CD4-positive, alpha-beta memory T cell (primary cell): Measurements from ENCODE around the gene PTPRG. TPM values are rescaled to one million over a fixed set of nuclear protein-coding genes. Genes with fewer than 3 reads are reported as not detected.

ENCODE experiments used
- CTCF ChIA-PET: fragments of 350-600 bp; sonication (Branson Sonifier 250); formaldehyde crosslinking; loops from one replicate; lab custom pipeline; 2021; ENCODE audit warnings: inconsistent platforms; ENCODE audit not compliant: partially characterized antibody; lab: Charles Lee
- POLR2A ChIA-PET: fragments of 350-600 bp; sonication (Branson Sonifier 250); formaldehyde crosslinking; loops from one replicate; lab custom pipeline; 2021; ENCODE audit not compliant: partially characterized antibody; lab: Charles Lee
- DNase-seq, 5 donors: peaks; one replicate each; pipeline versions ENCODE4 v3.0.0 to v3.0.0-alpha.2; 2020 to 2022; ENCODE audit warnings: mixed read lengths in 1 of 5
- H3K27ac ChIP-seq: one replicate; pipeline ENCODE4 v1.7.0; 2013; ENCODE audit warnings: low read depth, low read length
- H3K27me3 ChIP-seq: 2 replicates; pipeline ENCODE4 v1.7.0; 2013; ENCODE audit warnings: mild to moderate bottlenecking, low read length, moderate library complexity; ENCODE audit not compliant: insufficient read depth
- H3K36me3 ChIP-seq: 2 replicates; pipeline ENCODE4 v1.7.0; 2013; ENCODE audit warnings: mild to moderate bottlenecking, low read length, moderate library complexity; ENCODE audit not compliant: insufficient read depth
- H3K4me1 ChIP-seq: 2 replicates; pipeline ENCODE4 v1.7.0; 2013; ENCODE audit warnings: mild to moderate bottlenecking, low read length, moderate library complexity; ENCODE audit not compliant: insufficient read depth
- H3K4me3 ChIP-seq, 2 donors: one replicate each; pipeline ENCODE4 v1.7.0; 2013; ENCODE audit warnings: low read length in 2 of 2, mild to moderate bottlenecking in 1 of 2
- H3K9me3 ChIP-seq, 2 donors: one replicate each; pipeline ENCODE4 v1.7.0; 2013; ENCODE audit warnings: low read length in 2 of 2, control low read depth in 1 of 2; ENCODE audit not compliant: control insufficient read depth in 1 of 2
- H3K27ac Mint-ChIP-seq, 7 donors: one replicate each; pipeline ENCODE4 v1.8.0; 2020 to 2021; ENCODE audit warnings: mixed read lengths in 7 of 7, mild to moderate bottlenecking in 6 of 7, inconsistent platforms in 3 of 7, moderate library complexity in 3 of 7
- H3K27me3 Mint-ChIP-seq, 2 donors: one replicate each; pipeline ENCODE4 v1.8.0; 2020 to 2021; ENCODE audit warnings: mixed read lengths in 2 of 2
- H3K36me3 Mint-ChIP-seq, 2 donors: one replicate each; pipeline ENCODE4 v1.8.0; 2020 to 2021; ENCODE audit warnings: mixed read lengths in 2 of 2, inconsistent platforms in 1 of 2, mild to moderate bottlenecking in 1 of 2
- H3K4me1 Mint-ChIP-seq, 4 donors: one replicate each; pipeline ENCODE4 v1.8.0; 2020 to 2021; ENCODE audit warnings: mixed read lengths in 4 of 4, mild to moderate bottlenecking in 1 of 4
- H3K4me3 Mint-ChIP-seq, 8 donors: one replicate each; pipeline ENCODE4 v1.8.0; 2020 to 2021; ENCODE audit warnings: mixed read lengths in 8 of 8, mild to moderate bottlenecking in 7 of 8, moderate library complexity in 6 of 8, inconsistent platforms in 3 of 8
- H3K9me3 Mint-ChIP-seq, 8 donors: one replicate each; pipeline ENCODE4 v1.8.0; 2020 to 2021; ENCODE audit warnings: mixed read lengths in 8 of 8, mild to moderate bottlenecking in 5 of 8, inconsistent platforms in 3 of 8, moderate library complexity in 1 of 8
- intact Hi-C: fragments of 100-400 bp; cut with micrococcal nuclease; formaldehyde crosslinking; loops from one replicate; pipeline ENCODE4 v1.15.1; 2023
- polyA plus RNA-seq, 2 donors: library from polyadenylated mRNA; unstranded; fragments of 300-500 nt; fragmentation: Illumina TruSeq; gene quantifications; one replicate each; pipeline ENCODE4 v1.2.3, GENCODE V29; 2021
- total RNA-seq, 2 experiments: library from RNA; stranded (reverse); gene quantifications; one replicate each; pipeline ENCODE4 v1.2.3, GENCODE V29; 2021

Gene PTPRG
- total and polyA plus RNA-seq, 4 experiments from 2014 or later: not detected

GRCh38 chr3:61645148-61645547, 83.8 kb downstream of the PTPRG start:
- Histone ChIP-seq H3K4me3 (no peak overlapping the region), H3K27me3 (no peaks in the 10 kb centered on the region), H3K9me3 (no peaks in the 10 kb centered on the region), H3K4me1 (no peaks in the 10 kb centered on the region), H3K27ac (no peak overlapping the region), H3K36me3 (no peaks in the 10 kb centered on the region)
- Mint-ChIP-seq H3K4me3 (no peak overlapping the region), H3K27me3 (no peaks in the 10 kb centered on the region), H3K27ac (no peak overlapping the region), H3K36me3 (no peaks in the 10 kb centered on the region), H3K9me3 (peaks cover 0 to 8% (median 0%) of the 10 kb centered on the region in 8 donors), H3K4me1 (no peaks in the 10 kb centered on the region)
- CTCF ChIA-PET: no interaction called here
- DNase-seq: no peak
- intact Hi-C loops: no loop called here
- POLR2A ChIA-PET: no interaction called here

DNA sequence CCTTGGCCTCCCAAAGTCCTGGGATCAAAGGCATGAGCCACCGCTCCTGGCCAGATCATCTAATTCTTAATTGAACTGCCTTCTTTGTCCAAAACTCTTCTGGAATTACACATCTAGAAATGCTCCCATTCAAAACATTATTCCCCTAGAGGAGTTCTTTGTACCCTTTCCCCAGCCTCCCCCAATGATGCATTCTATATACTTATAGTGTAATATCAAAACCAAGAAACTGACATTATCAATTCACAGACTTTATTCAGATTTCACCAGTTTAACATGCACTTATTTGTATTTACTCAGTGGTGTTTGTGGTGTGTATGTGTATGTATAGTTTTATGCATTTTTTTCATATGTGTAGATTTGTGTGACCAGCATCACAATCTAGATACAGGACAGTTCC, 85.0 kb downstream of the PTPRG start:
- H3K36me3 Mint-ChIP-seq: no peaks in the 10 kb centered on the region
- no peaks in the 10 kb centered on the region for H3K4me1 Mint-ChIP-seq
- DNase-seq: no peak
- H3K27me3 Mint-ChIP-seq: no peaks in the 10 kb centered on the region
- Histone ChIP-seq H3K4me3 (no peak overlapping the region), H3K4me1 (no peaks in the 10 kb centered on the region), H3K36me3 (no peaks in the 10 kb centered on the region), H3K27me3 (no peaks in the 10 kb centered on the region), H3K9me3 (no peaks in the 10 kb centered on the region), H3K27ac (no peak overlapping the region)
- no peak overlapping the region for H3K27ac Mint-ChIP-seq
- H3K4me3 Mint-ChIP-seq: no peak overlapping the region
- POLR2A ChIA-PET: no interaction called here
- H3K9me3 Mint-ChIP-seq: peaks cover 0 to 8% (median 0%) of the 10 kb centered on the region in 8 donors
- CTCF ChIA-PET: no interaction called here
- intact Hi-C loops: no loop called here

GRCh38 chr3:61646851-61647525, 85.6 kb downstream of the PTPRG start:
- ChIA-PET POLR2A (no interaction called here), CTCF (no interaction called here)
- Histone ChIP-seq H3K27ac (no peak overlapping the region), H3K4me1 (no peaks in the 10 kb centered on the region), H3K27me3 (no peaks in the 10 kb centered on the region), H3K9me3 (no peaks in the 10 kb centered on the region), H3K4me3 (no peak overlapping the region), H3K36me3 (no peaks in the 10 kb centered on the region)
- Mint-ChIP-seq H3K27ac (no peak overlapping the region), H3K9me3 (peaks cover 0 to 8% (median 0%) of the 10 kb centered on the region in 8 donors), H3K36me3 (no peaks in the 10 kb centered on the region), H3K4me1 (no peaks in the 10 kb centered on the region), H3K4me3 (no peak overlapping the region), H3K27me3 (no peaks in the 10 kb centered on the region)
- DNase-seq: no peak
- intact Hi-C loops: no loop called here

DNA sequence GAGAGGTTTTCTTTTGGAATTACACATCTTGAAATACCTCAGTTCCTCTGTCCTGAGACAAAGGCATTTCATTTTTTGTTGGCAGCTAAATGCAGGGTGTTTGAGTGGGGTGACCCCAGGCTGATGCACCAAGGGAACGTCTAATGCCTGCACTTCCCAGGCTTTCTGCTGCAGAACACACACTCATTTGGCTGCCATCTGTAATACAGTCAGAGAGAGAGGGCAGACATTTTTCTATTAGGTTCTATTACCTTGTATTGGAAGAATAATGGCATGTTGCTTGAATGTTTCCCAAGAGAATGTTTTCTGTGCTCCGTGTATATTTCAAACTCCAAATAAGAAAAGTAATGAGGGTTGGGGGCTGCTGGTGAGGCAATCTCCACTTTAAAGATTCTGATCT, 87.1 kb downstream of the PTPRG start:
- Mint-ChIP-seq H3K4me3 (no peak overlapping the region), H3K27me3 (no peaks in the 10 kb centered on the region), H3K4me1 (no peaks in the 10 kb centered on the region), H3K9me3 (peaks cover 0 to 8% (median 0%) of the 10 kb centered on the region in 8 donors), H3K36me3 (no peaks in the 10 kb centered on the region), H3K27ac (no peak overlapping the region)
- no peak for DNase-seq
- no peak overlapping the region for H3K27ac ChIP-seq
- no peak overlapping the region for H3K4me3 ChIP-seq
- ChIA-PET POLR2A (no interaction called here), CTCF (no interaction called here)
- H3K27me3 ChIP-seq: no peaks in the 10 kb centered on the region
- no peaks in the 10 kb centered on the region for H3K4me1 ChIP-seq
- no peaks in the 10 kb centered on the region for H3K36me3 ChIP-seq
- intact Hi-C loops: no loop called here
- H3K9me3 ChIP-seq: no peaks in the 10 kb centered on the region

GRCh38 chr3:61649381-61650170, 88.2 kb downstream of the PTPRG start:
- H3K4me1 ChIP-seq: no peaks in the 10 kb centered on the region
- no peak overlapping the region for H3K4me3 ChIP-seq
- ChIA-PET POLR2A (no interaction called here), CTCF (no interaction called here)
- no peaks in the 10 kb centered on the region for H3K27me3 ChIP-seq
- no peaks in the 10 kb centered on the region for H3K36me3 Mint-ChIP-seq
- intact Hi-C loops: no loop called here
- H3K27ac Mint-ChIP-seq: no peak overlapping the region
- H3K27me3 Mint-ChIP-seq: no peaks in the 10 kb centered on the region
- no peak for DNase-seq
- H3K36me3 ChIP-seq: no peaks in the 10 kb centered on the region
- no peaks in the 10 kb centered on the region for H3K9me3 ChIP-seq
- H3K4me1 Mint-ChIP-seq: no peaks in the 10 kb centered on the region
- H3K27ac ChIP-seq: no peak overlapping the region
- H3K9me3 Mint-ChIP-seq: peaks cover 0 to 8% (median 0%) of the 10 kb centered on the region in 8 donors
- no peak overlapping the region for H3K4me3 Mint-ChIP-seq

- Histone ChIP-seq H3K9me3 (no peaks in the 10 kb centered on the region), H3K27me3 (no peaks in the 10 kb centered on the region), H3K4me3 (no peak overlapping the region), H3K27ac (no peak overlapping the region), H3K36me3 (no peaks in the 10 kb centered on the region), H3K4me1 (no peaks in the 10 kb centered on the region)
- Mint-ChIP-seq H3K4me1 (no peaks in the 10 kb centered on the region), H3K27me3 (no peaks in the 10 kb centered on the region), H3K4me3 (no peak overlapping the region), H3K9me3 (peaks cover 0 to 8% (median 2%) of the 10 kb centered on the region in 8 donors), H3K27ac (no peak overlapping the region), H3K36me3 (no peaks in the 10 kb centered on the region)
- intact Hi-C loops: no loop called here
- DNase-seq: no peak
- ChIA-PET CTCF (no interaction called here), POLR2A (no interaction called here)
Measured at GRCh38 chr3:61650276-61650675, 88.9 kb downstream of the PTPRG start.

DNA sequence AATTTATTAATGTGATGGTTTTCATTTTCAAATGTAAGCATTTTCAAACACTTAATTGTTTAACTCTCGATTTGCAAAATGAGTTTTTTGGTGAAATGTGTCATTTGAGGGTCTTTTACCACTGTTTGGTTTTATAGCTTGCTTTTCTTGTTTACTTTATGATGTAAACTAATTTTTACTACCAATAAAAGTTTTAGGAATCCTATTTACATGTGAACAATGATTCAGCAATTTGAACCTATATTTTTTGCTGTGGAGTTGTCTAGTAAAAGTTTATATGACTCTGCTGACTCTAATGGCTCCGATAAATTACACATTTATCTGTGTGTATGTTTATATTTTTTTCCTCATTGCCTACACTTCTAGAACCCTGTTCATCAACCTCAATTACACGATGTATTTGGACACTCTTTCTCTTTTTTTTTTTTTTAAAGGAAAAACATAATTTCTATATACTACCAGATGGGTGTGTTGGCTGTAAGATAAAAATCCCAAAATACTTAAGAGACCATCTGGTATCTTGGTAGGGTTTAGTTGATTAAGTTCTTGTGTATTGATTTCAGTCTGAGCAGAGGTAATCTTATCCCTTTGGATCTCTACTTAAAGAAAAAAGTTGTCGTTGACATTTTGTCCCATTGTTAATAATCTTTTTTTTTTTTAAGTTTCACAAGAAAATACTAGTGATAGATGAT, 89.5 kb downstream of the PTPRG start:
- no peaks in the 10 kb centered on the region for H3K4me1 ChIP-seq
- no peak for DNase-seq
- Mint-ChIP-seq H3K4me3 (no peak overlapping the region), H3K9me3 (peaks cover 0 to 8% (median 2%) of the 10 kb centered on the region in 8 donors), H3K27me3 (no peaks in the 10 kb centered on the region), H3K36me3 (no peaks in the 10 kb centered on the region), H3K27ac (no peak overlapping the region), H3K4me1 (no peaks in the 10 kb centered on the region)
- intact Hi-C loops: no loop called here
- no peak overlapping the region for H3K27ac ChIP-seq
- H3K36me3 ChIP-seq: no peaks in the 10 kb centered on the region
- H3K4me3 ChIP-seq: no peak overlapping the region
- H3K27me3 ChIP-seq: no peaks in the 10 kb centered on the region
- H3K9me3 ChIP-seq: no peaks in the 10 kb centered on the region
- ChIA-PET CTCF (no interaction called here), POLR2A (no interaction called here)
